Femur (tissue), 1 donor: ENCODE results near the gene CCDC14.
"Not testable (repeated sequence)": the region's sequence is repeated elsewhere in the genome, so short reads cannot be mapped to it uniquely, and the experiment has no call there.

Source experiments
- DNase-seq: peaks from one replicate; pipeline ENCODE4 v3.0.0-alpha.2; 2017

The CCDC14 gene

GRCh38 chr3:123899300-123899865 lies 61.6 kb downstream of the CCDC14 start:
- no peak for DNase-seq

- no peak for DNase-seq
Observed at GRCh38 chr3:123893012-123893411, 68.0 kb downstream of the CCDC14 start.

GRCh38 chr3:123892195-123892594 lies 68.8 kb downstream of the CCDC14 start:
- DNase-seq = no peak

- not testable (repeated sequence) for DNase-seq
Observed at GRCh38 chr3:123890991-123891390, 70.0 kb downstream of the CCDC14 start.

- DNase-seq = not testable (repeated sequence)
Observed at GRCh38 chr3:123890162-123890561, 70.9 kb downstream of the CCDC14 start.

GRCh38 chr3:123884993-123885392 lies 76.0 kb downstream of the CCDC14 start:
- DNase-seq = no peak

GRCh38 chr3:123884203-123884831 lies 76.7 kb downstream of the CCDC14 start, which contains the start of gene MYLK:
Gene MYLK (minus strand): TSS chr3:123884332. CDS start chr3:123793841, 90,491 bp downstream.
- peak; percentile 91 for DNase-seq

- DNase-seq = peak; percentile 59
Observed at GRCh38 chr3:123883701-123884202, 77.3 kb downstream of the CCDC14 start.

- no peak for DNase-seq
Observed at GRCh38 chr3:123883111-123883510, 77.9 kb downstream of the CCDC14 start.

GRCh38 chr3:123881771-123882170 lies 79.3 kb downstream of the CCDC14 start:
- DNase-seq = no peak

GRCh38 chr3:123880998-123881561 lies 79.9 kb downstream of the CCDC14 start:
- no peak for DNase-seq

- no peak for DNase-seq
Observed at GRCh38 chr3:123878807-123879206, 82.2 kb downstream of the CCDC14 start.

GRCh38 chr3:123877965-123878364 lies 83.1 kb downstream of the CCDC14 start:
- DNase-seq = no peak

- DNase-seq = no peak
Observed at GRCh38 chr3:123877466-123877865, 83.6 kb downstream of the CCDC14 start.

- DNase-seq = no peak
Observed at GRCh38 chr3:123876858-123877257, 84.2 kb downstream of the CCDC14 start.

- DNase-seq = no peak
Observed at GRCh38 chr3:123872621-123873020, 88.4 kb downstream of the CCDC14 start.

GRCh38 chr3:123871946-123872345 lies 89.1 kb downstream of the CCDC14 start:
- DNase-seq = no peak

GRCh38 chr3:123870033-123870432 lies 91.0 kb downstream of the CCDC14 start:
- DNase-seq = no peak

- no peak for DNase-seq
Observed at GRCh38 chr3:123869165-123869564, 91.9 kb downstream of the CCDC14 start.

GRCh38 chr3:123864706-123865105 lies 96.3 kb downstream of the CCDC14 start:
- no peak for DNase-seq
